Measurements from ENCODE around the gene PPP2R3B. TPM values are rescaled to one million over a fixed set of nuclear protein-coding genes. Genes with fewer than 3 reads are reported as not detected.

Gene PPP2R3B
- total RNA-seq, 1 experiment from 2014 or later, result 130 TPM

DNA sequence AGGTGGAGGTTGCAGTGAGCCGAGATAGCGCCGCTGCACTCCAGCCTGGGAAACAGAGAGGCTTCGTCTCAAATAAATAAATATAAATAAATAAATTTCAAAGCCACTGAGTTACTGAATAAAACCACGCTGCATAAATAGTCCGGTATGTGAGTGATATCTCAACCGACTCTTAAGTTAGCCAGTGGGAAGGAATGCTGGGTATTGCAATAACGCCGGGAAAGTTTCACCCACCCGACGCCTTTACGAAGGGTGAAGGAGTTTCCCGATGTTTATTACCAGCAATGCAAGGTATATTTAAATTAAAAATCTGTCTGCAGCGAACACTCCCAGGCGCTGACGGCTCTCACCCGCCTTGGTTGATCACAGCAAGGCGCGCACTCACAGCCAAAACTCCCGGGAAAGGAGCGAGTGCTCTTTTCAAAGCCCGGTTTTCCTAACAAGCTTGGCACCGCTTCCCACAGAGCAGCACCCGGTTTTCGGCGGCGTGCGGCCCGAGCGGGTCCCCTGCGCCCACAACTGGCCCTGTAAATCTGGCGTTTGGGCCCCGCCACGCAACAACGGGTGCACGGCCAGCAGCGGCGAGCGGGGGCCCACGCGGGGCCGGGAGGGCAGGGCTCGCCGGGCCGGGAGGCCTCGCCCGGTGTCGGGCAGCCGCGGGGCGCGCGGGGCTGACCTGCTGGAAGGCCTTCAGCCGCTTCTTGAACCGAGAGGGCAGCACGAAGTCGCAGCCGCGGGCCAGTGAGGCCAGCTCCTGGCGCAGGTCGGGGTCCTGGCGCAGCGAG lies 13.7 kb downstream of the PPP2R3B start:
- no peak for DNase-seq (ENCODE audit: low spot score)
- H3K4me1 Mint-ChIP-seq, result peaks cover 43% of the 10 kb centered on the region
- CTCF ChIA-PET, result no interaction called here
- H3K4me3 Mint-ChIP-seq, result peak overlapping the region; percentile 68
- H3K36me3 Mint-ChIP-seq, result no peaks in the 10 kb centered on the region
- no peak overlapping the region for H3K27ac Mint-ChIP-seq
- no peak for TF ChIP-seq ZNF232 (CRISPR knock-in tag; IDR thresholded peaks at IDR 0.05)
- no peak for TF ChIP-seq TP53 (CRISPR knock-in tag; IDR thresholded peaks at IDR 0.05)
- no peak for TF ChIP-seq HMGXB4 (CRISPR knock-in tag; IDR thresholded peaks at IDR 0.05)
- TF ChIP-seq, protein P1, sequence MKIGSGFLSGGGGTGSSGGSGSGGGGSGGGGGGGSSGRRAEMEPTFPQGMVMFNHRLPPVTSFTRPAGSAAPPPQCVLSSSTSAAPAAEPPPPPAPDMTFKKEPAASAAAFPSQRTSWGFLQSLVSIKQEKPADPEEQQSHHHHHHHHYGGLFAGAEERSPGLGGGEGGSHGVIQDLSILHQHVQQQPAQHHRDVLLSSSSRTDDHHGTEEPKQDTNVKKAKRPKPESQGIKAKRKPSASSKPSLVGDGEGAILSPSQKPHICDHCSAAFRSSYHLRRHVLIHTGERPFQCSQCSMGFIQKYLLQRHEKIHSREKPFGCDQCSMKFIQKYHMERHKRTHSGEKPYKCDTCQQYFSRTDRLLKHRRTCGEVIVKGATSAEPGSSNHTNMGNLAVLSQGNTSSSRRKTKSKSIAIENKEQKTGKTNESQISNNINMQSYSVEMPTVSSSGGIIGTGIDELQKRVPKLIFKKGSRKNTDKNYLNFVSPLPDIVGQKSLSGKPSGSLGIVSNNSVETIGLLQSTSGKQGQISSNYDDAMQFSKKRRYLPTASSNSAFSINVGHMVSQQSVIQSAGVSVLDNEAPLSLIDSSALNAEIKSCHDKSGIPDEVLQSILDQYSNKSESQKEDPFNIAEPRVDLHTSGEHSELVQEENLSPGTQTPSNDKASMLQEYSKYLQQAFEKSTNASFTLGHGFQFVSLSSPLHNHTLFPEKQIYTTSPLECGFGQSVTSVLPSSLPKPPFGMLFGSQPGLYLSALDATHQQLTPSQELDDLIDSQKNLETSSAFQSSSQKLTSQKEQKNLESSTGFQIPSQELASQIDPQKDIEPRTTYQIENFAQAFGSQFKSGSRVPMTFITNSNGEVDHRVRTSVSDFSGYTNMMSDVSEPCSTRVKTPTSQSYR (CRISPR knock-in tag; IDR thresholded peaks at IDR 0.05), result no peak
- 0 out of 2 replicates have a peak, but pooled peaks have one; percentile 24 for TF ChIP-seq KAT7 (CRISPR knock-in tag; IDR thresholded peaks at IDR 0.05; ENCODE audit: borderline replicate concordance)
- TF ChIP-seq JUN (CRISPR knock-in tag; IDR thresholded peaks at IDR 0.05), result 0 out of 2 replicates have a peak, but pooled peaks have one; percentile 28
- TF ChIP-seq CTCF (IDR thresholded peaks at IDR 0.05), result no peak
- TF ChIP-seq, protein P2, sequence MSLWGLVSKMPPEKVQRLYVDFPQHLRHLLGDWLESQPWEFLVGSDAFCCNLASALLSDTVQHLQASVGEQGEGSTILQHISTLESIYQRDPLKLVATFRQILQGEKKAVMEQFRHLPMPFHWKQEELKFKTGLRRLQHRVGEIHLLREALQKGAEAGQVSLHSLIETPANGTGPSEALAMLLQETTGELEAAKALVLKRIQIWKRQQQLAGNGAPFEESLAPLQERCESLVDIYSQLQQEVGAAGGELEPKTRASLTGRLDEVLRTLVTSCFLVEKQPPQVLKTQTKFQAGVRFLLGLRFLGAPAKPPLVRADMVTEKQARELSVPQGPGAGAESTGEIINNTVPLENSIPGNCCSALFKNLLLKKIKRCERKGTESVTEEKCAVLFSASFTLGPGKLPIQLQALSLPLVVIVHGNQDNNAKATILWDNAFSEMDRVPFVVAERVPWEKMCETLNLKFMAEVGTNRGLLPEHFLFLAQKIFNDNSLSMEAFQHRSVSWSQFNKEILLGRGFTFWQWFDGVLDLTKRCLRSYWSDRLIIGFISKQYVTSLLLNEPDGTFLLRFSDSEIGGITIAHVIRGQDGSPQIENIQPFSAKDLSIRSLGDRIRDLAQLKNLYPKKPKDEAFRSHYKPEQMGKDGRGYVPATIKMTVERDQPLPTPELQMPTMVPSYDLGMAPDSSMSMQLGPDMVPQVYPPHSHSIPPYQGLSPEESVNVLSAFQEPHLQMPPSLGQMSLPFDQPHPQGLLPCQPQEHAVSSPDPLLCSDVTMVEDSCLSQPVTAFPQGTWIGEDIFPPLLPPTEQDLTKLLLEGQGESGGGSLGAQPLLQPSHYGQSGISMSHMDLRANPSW (CRISPR knock-in tag; conservative IDR thresholded peaks at IDR 0.05; ENCODE audit: low read depth), result no peak
- no peak for TF ChIP-seq ETV6 (CRISPR knock-in tag; IDR thresholded peaks at IDR 0.05)
- no peak for TF ChIP-seq GRHL2 (CRISPR knock-in tag; IDR thresholded peaks at IDR 0.05; ENCODE audit: insufficient replicate concordance, severe bottlenecking)
- TF ChIP-seq CREM (CRISPR knock-in tag; IDR thresholded peaks at IDR 0.05), result no peak
- TF ChIP-seq GTF2I (CRISPR knock-in tag; conservative IDR thresholded peaks at IDR 0.05), result no peak
- no peak for TF ChIP-seq PREB (CRISPR knock-in tag; IDR thresholded peaks at IDR 0.05; ENCODE audit: borderline replicate concordance)
- no peak for TF ChIP-seq MLX (CRISPR knock-in tag; IDR thresholded peaks at IDR 0.05)
- no peak for TF ChIP-seq NR3C1 (CRISPR knock-in tag; conservative IDR thresholded peaks at IDR 0.05; ENCODE audit: low read depth)
- no peak for TF ChIP-seq ZSCAN18 (CRISPR knock-in tag; IDR thresholded peaks at IDR 0.05)
- TF ChIP-seq ERG (CRISPR knock-in tag; IDR thresholded peaks at IDR 0.05), result no peak
- TF ChIP-seq ZNF138 (CRISPR knock-in tag; conservative IDR thresholded peaks at IDR 0.05), result no peak
- ATAC-seq, result no peak
- POLR2A ChIA-PET, result no interaction called here
- H3K9me3 Mint-ChIP-seq, result no peaks in the 10 kb centered on the region
- H3K27me3 Mint-ChIP-seq (ENCODE audit: low read depth), result peaks cover 27% of the 10 kb centered on the region
